NCI-H510A treated with DMSO at 0.1 percent for 48 hours (cell line): Measurements from ENCODE around the gene DYNLRB1.
A peak's percentile ranks its signal among the peaks of the same experiment; 100 is the strongest.

ENCODE experiments used
- DNase-seq: peaks from one replicate; lab custom pipeline; 2025; lab: John Stamatoyannopoulos, UW

The DYNLRB1 gene

GRCh38 chr20:34534391-34535165, 18.4 kb downstream of the DYNLRB1 start:
- no peak for DNase-seq

- no peak for DNase-seq
Measured at GRCh38 chr20:34535301-34535840, 19.1 kb downstream of the DYNLRB1 start.

DNA sequence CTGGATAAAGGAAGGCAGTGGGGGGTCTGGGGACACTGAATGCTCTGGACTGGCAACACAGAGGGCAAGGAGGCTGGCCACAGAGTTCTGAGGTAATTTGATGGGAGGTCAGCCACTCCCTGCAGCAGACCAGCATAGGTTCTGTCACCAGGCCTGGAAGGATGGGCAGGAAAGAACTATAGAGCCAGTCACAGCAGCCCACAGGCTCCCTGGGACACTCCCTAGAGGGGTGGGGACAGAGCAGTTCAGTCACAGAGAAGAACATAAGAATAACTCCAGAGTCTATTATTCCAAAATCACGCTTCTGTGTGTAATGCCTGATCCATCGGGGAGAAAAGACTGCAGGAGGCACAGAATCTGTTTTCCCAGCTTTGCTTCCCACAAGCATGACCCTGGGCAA, 19.6 kb downstream of the DYNLRB1 start:
- no peak for DNase-seq

- peak; percentile 29 for DNase-seq
Measured at GRCh38 chr20:34536798-34537394, 20.7 kb downstream of the DYNLRB1 start.

DNA sequence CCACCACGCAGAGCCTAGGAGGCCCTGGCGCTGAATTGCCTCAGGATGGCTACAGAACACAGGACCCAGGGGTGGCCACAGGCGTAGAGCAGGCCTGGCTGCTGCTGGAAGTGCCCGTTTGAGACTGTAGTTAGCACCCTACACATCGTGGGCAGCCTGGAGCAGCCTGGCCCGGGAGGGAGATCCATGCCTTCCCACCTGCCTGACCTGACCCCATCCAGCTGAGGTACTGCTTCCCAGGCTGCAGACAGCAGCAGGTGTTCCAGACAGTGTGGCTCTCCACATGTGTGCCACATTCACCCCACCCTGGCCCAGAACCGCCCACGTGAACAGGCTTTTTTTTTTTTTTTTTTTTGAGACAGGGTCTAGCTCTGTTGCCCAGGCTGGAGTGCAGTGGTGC, 21.4 kb downstream of the DYNLRB1 start:
- DNase-seq: no peak

GRCh38 chr20:34538671-34539123, 22.5 kb downstream of the DYNLRB1 start:
- peak; percentile 37 for DNase-seq

GRCh38 chr20:34539756-34540155, 23.5 kb downstream of the DYNLRB1 start:
- no peak for DNase-seq

DNA sequence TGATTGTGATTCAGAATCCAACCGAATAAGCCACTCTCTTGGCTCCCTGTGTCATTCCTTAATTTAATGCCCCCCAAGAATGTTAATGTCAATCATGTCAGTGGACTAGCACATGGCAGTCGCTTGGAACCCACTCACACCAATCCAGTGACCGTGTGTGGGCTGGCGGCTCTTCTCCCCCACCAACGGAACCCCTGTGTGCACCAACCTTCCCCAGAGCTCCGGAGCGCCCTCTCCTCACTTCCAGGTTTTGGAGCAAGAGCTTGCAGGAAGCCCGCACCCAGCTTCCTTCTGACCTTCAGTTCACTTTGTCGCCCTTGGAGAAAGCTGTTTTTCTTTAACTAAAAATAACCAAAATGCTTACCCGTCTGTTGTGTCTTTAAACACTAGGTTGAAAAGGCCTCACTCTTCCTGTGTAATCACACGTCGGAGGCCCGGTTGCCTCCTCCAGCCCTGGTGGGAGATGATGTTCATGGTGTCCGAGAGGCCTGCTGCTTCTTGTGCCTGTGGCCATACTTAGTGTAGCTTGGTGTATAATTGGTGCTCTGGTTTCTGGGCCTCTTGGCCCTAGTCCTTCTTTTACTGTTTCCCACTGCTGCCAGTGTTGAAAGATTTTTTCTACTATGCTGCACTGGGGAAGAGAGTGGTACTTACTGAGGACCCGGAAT, 24.5 kb downstream of the DYNLRB1 start:
- DNase-seq: no peak

GRCh38 chr20:34541264-34541901, 25.2 kb downstream of the DYNLRB1 start:
- DNase-seq: no peak

DNA sequence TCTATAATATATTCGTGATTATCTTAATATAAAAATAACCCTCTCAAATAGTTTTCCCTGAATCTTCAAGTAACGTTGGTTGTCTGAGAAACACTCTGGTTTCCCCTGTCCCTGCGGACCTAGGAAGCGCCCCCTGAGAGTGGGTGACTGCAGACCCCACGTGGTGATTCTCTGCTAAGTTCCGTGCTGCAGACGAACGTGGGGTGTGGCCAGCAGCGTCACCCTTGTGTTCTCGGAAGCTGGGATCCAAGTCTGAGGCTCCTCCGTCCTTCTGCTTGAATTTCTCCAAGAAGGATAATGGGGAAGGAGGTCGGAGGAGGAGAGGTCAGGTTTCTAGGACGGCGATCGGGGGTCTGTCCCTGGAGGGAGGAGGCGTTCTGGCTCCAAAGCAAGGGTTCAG, 25.7 kb downstream of the DYNLRB1 start:
- no peak for DNase-seq

- DNase-seq: no peak
Measured at GRCh38 chr20:34542439-34542838, 26.2 kb downstream of the DYNLRB1 start.

GRCh38 chr20:34543463-34544056, 27.3 kb downstream of the DYNLRB1 start:
- DNase-seq: peak; percentile 28

DNA sequence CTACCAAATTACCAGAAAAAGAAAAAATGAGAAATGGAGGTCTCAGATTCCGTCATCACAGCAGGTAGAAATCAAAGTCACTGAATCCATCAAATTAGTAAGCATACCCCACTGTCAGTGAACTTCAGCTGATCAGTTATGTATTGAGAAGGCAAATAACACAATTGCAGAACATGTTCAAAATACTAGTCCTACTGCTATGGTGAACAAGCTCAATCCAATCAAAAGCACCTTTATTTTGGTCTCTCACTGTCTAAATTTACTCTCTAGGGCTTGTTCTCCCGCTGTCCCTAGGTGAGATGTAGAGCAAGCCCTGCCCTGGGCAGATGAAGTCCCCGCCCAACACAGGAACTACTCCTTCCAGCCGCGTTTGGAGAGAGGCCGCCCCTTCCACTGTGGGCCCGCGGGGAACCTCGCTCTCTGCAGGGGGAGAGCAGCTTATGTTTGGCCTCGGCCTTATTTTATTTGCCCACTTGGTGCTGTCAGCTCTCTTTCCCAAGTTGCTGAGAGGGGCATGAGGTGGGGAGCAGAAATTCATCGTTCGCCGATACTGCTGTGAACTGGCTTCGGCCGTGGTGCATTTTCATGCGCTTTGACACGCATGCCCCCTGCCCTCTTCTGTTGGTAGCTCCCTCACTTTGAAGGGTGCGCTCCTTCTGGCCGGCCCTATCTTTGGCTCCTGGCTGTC, 28.0 kb downstream of the DYNLRB1 start:
- peak; percentile 75 for DNase-seq

DNA sequence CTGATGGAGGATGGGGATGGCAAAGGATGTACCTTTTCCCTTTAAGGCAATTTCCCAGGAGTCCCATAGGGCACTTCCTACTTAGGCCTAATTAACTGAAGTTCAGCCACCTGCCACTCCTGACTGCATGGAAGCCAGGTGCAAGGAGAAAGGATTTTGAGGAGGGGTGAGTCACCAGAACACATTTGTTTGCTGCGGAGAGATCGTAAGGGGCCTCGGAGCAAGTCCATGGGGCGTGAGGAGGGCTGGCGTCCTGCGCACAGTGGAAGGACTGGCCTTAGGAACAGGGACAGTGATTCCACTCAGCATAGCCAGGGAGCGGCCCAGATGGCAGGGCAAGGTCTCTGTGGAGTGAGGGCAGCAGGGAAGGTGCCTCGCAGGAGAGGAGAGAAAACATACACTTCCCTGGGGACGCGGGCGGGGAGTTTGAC, 30.5 kb downstream of the DYNLRB1 start:
- DNase-seq: peak; percentile 89

GRCh38 chr20:34547844-34548613, 31.8 kb downstream of the DYNLRB1 start:
- DNase-seq: peak; percentile 63

GRCh38 chr20:34549291-34549928, 33.2 kb downstream of the DYNLRB1 start:
- DNase-seq: peak; percentile 61

GRCh38 chr20:34549929-34550305, 33.7 kb downstream of the DYNLRB1 start:
- DNase-seq: no peak

DNA sequence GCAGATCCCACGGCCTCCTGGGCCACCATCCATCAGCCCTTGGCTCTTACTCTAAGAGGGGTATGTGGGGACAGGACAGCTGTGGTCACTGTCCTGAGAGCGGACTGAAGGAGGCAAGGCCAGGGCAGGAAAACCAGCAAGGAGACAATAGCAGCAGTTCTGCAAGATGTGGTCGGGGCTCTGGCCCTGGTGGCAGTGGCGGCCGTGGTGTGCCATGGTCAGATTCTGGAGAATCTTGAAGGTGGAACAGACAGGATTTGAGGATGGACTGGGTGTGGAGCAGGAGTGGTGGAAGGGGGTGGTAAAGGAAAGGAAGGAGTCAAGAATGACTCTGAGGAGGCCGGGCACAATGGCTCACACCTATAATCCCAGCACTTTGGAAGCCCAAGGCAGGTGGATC, 36.3 kb downstream of the DYNLRB1 start:
- DNase-seq: no peak

DNA sequence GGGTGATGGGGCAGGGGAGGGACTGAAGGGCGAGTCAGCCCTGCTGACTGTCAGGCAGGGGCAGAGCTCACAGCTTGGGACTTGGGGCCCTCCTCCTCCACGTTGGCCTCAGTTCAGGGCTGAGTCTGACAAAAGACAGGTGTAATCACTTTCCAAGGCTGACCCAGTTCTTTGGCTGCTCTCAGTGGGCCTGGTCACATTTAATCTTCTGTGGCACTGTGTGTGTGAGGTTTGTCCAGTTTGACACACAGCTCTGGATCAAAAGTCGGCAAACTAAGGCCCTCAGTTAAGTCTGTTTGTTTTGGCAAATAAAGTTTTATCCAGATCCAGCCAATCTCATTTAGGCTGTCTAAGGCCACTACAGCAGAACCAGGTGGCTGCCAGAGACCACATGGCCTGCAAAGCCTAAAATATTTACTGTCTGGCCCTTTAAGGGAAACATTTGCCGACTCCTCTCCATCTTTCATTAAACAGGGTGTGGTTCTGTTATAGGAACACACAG, 37.2 kb downstream of the DYNLRB1 start:
- DNase-seq: peak; percentile 13

GRCh38 chr20:34557936-34558319, 41.7 kb downstream of the DYNLRB1 start:
- no peak for DNase-seq
